Measurements from ENCODE around the gene SCARB1.
"Not testable (repeated sequence)": the region's sequence is repeated elsewhere in the genome, so short reads cannot be mapped to it uniquely, and the experiment has no call there.

Gene SCARB1

DNA sequence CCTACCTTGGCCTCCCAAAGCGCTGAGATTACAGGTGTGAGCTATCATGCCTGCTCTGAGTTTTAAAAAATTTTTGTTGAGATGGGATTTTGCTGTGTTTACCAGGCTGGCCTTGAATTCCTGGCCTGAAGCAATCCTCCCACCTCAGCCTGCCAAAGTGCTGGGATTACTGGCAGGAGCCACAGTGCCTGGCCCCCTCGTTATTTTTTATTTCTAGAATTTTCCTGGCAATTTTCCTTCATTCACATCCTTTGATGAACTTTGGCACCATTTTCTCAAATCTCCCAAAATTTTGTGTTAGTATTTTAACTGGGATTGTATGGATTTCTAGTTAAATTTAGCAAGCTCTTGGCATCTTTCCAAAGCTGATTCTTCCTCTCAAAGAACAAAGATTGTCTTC, 24.6 kb upstream of the SCARB1 start:
- no peak overlapping the region for H2AFZ ChIP-seq (ENCODE audit: low read depth, low read length)
- ATAC-seq (ENCODE audit: insufficient read depth, low read depth) (no peak), DNase-seq (no peak)
- no peaks in the 10 kb centered on the region for H4K20me1 ChIP-seq (ENCODE audit: insufficient read depth, low read length)
- no peaks in the 10 kb centered on the region for H3K79me2 ChIP-seq (ENCODE audit: insufficient read depth, low read length)
- H3K4me1 ChIP-seq (ENCODE audit: insufficient read depth, low read length), result no peaks in the 10 kb centered on the region
- no peak overlapping the region for H3K27ac ChIP-seq (ENCODE audit: low read length)
- no peak overlapping the region for H3K9ac ChIP-seq (ENCODE audit: low read depth, low read length)
- no peak overlapping the region for H3K4me2 ChIP-seq (ENCODE audit: insufficient read depth, low read length)
- H3K9me3 ChIP-seq (ENCODE audit: insufficient read depth, low read length, severe bottlenecking), result peaks cover 2% of the 10 kb centered on the region
- no peaks in the 10 kb centered on the region for H3K36me3 ChIP-seq (ENCODE audit: insufficient read depth, low read length)
- H3K27me3 ChIP-seq (ENCODE audit: insufficient read depth, low read length, poor library complexity), result no peaks in the 10 kb centered on the region
- H3K4me3 ChIP-seq (ENCODE audit: low read depth in 1 of 2, low read length in 2 of 2), result no peak overlapping the region
- TF ChIP-seq EZH2 (IDR thresholded peaks at IDR 0.05; ENCODE audit: borderline replicate concordance, low read depth, low read length, severe bottlenecking), result no peak
- TF ChIP-seq, protein P1, sequence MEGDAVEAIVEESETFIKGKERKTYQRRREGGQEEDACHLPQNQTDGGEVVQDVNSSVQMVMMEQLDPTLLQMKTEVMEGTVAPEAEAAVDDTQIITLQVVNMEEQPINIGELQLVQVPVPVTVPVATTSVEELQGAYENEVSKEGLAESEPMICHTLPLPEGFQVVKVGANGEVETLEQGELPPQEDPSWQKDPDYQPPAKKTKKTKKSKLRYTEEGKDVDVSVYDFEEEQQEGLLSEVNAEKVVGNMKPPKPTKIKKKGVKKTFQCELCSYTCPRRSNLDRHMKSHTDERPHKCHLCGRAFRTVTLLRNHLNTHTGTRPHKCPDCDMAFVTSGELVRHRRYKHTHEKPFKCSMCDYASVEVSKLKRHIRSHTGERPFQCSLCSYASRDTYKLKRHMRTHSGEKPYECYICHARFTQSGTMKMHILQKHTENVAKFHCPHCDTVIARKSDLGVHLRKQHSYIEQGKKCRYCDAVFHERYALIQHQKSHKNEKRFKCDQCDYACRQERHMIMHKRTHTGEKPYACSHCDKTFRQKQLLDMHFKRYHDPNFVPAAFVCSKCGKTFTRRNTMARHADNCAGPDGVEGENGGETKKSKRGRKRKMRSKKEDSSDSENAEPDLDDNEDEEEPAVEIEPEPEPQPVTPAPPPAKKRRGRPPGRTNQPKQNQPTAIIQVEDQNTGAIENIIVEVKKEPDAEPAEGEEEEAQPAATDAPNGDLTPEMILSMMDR (IDR thresholded peaks at IDR 0.05; ENCODE audit: borderline replicate concordance, extremely low read depth, low read length, poor library complexity, severe bottlenecking), result no peak

- not testable (repeated sequence) for H3K36me3 ChIP-seq (ENCODE audit: insufficient read depth, low read length); H2AFZ ChIP-seq (ENCODE audit: low read depth, low read length); H3K27ac ChIP-seq (ENCODE audit: low read length); H3K79me2 ChIP-seq (ENCODE audit: insufficient read depth, low read length); H3K4me2 ChIP-seq (ENCODE audit: insufficient read depth, low read length); H3K9me3 ChIP-seq (ENCODE audit: insufficient read depth, low read length, severe bottlenecking); H3K27me3 ChIP-seq (ENCODE audit: insufficient read depth, low read length, poor library complexity); ATAC-seq (ENCODE audit: insufficient read depth, low read depth); DNase-seq; H3K4me1 ChIP-seq (ENCODE audit: insufficient read depth, low read length); H3K4me3 ChIP-seq (ENCODE audit: low read depth in 1 of 2, low read length in 2 of 2); H3K9ac ChIP-seq (ENCODE audit: low read depth, low read length); H4K20me1 ChIP-seq (ENCODE audit: insufficient read depth, low read length)
Observed at GRCh38 chr12:124887766-124888165, 24.1 kb upstream of the SCARB1 start.

DNA sequence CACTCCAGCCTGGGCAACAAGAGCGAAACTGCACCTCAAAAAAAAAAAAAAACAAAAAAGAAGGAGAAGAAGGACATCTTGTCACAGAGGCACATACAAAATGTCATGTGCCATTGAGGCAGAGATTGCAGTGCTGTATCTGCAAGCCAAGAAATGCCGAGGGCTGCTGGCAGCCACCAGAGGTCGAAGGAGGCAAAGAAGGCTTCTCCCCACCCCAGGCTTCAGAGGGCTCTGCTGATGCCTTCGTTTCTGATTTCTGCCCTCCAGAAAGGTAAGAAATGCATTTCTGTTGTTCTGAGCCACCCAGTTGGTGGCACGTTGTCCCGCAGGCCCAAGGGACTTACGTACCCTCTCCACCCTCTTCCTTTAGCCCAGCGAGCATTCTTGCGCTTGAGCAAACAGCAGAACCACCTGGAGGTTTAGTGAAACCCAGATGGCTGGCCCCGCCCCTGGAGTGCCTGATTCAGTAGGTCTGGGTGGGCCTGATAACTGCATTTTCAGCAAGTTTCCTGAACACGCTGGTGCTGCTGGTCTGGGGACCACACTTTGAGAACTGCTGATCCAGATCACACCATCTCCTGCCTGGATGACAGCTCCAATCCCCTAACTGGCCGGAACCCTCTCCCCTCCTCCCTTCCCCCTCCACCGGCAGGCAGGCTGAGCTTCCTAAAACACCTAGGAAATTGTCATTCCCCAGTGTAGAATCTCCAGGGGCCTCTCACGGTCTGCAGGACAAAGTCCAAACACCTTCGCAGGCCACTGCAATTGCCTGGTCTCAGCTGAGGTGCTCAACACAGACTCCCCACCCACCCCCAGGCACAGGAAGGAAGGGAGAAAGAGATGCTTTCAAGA, 21.1 kb upstream of the SCARB1 start:
- no peak overlapping the region for H3K27ac ChIP-seq (ENCODE audit: low read length)
- H2AFZ ChIP-seq (ENCODE audit: low read depth, low read length), result no peak overlapping the region
- H3K4me2 ChIP-seq (ENCODE audit: insufficient read depth, low read length), result no peak overlapping the region
- H3K27me3 ChIP-seq (ENCODE audit: insufficient read depth, low read length, poor library complexity), result no peaks in the 10 kb centered on the region
- ATAC-seq (ENCODE audit: insufficient read depth, low read depth) (no peak), DNase-seq (no peak)
- H3K9ac ChIP-seq (ENCODE audit: low read depth, low read length), result no peak overlapping the region
- TF ChIP-seq, protein P1 (IDR thresholded peaks at IDR 0.05; ENCODE audit: borderline replicate concordance, extremely low read depth, low read length, poor library complexity, severe bottlenecking), result no peak
- no peaks in the 10 kb centered on the region for H3K36me3 ChIP-seq (ENCODE audit: insufficient read depth, low read length)
- H3K4me3 ChIP-seq (ENCODE audit: low read depth in 1 of 2, low read length in 2 of 2), result no peak overlapping the region
- peaks cover 1% of the 10 kb centered on the region for H3K9me3 ChIP-seq (ENCODE audit: insufficient read depth, low read length, severe bottlenecking)
- 0 out of 2 replicates have a peak, but pooled peaks cover 4% of the 10 kb centered on the region for H3K4me1 ChIP-seq (ENCODE audit: insufficient read depth, low read length)
- no peaks in the 10 kb centered on the region for H4K20me1 ChIP-seq (ENCODE audit: insufficient read depth, low read length)
- no peaks in the 10 kb centered on the region for H3K79me2 ChIP-seq (ENCODE audit: insufficient read depth, low read length)

GRCh38 chr12:124883263-124884130, 19.8 kb upstream of the SCARB1 start:
- Histone ChIP-seq H3K4me2 (ENCODE audit: insufficient read depth, low read length) (no peak overlapping the region), H3K4me1 (ENCODE audit: insufficient read depth, low read length) (0 out of 2 replicates have a peak, but pooled peaks cover 4% of the 10 kb centered on the region)
- ATAC-seq (ENCODE audit: insufficient read depth, low read depth), result peak; percentile 39; the same call in 1 of the 3 replicates

More at GRCh38 chr12:124883263-124884130, 19.8 kb upstream of the SCARB1 start:
- H3K9me3 ChIP-seq (ENCODE audit: insufficient read depth, low read length, severe bottlenecking), result no peaks in the 10 kb centered on the region
- no peak for DNase-seq
- H3K9ac ChIP-seq (ENCODE audit: low read depth, low read length), result no peak overlapping the region
- H2AFZ ChIP-seq (ENCODE audit: low read depth, low read length), result no peak overlapping the region
- TF ChIP-seq, protein P1 (IDR thresholded peaks at IDR 0.05; ENCODE audit: borderline replicate concordance, extremely low read depth, low read length, poor library complexity, severe bottlenecking), result no peak
- TF ChIP-seq EZH2 (IDR thresholded peaks at IDR 0.05; ENCODE audit: borderline replicate concordance, low read depth, low read length, severe bottlenecking), result no peak
- H4K20me1 ChIP-seq (ENCODE audit: insufficient read depth, low read length), result no peaks in the 10 kb centered on the region
- H3K79me2 ChIP-seq (ENCODE audit: insufficient read depth, low read length), result no peaks in the 10 kb centered on the region
- H3K36me3 ChIP-seq (ENCODE audit: insufficient read depth, low read length), result no peaks in the 10 kb centered on the region
- H3K4me3 ChIP-seq (ENCODE audit: low read depth in 1 of 2, low read length in 2 of 2), result no peak overlapping the region
- no peaks in the 10 kb centered on the region for H3K27me3 ChIP-seq (ENCODE audit: insufficient read depth, low read length, poor library complexity)
- no peak overlapping the region for H3K27ac ChIP-seq (ENCODE audit: low read length)

Data from DND-41 (cell line).